Testis (tissue), 2 donors: ENCODE data around the gene GDNF.

Source experiments
- CTCF ChIP-seq, 3 experiments: fragments of 450-650 bp in 2 of 3; fragments of 200-600 bp in 1 of 3; sonication (generic) in 1 of 3; IDR thresholded peaks; one replicate each; pipeline ENCODE4 v1.5.1; 2016 to 2019; ENCODE audit warnings: antibody characterized with exemption in 3 of 3, mild to moderate bottlenecking in 2 of 3, moderate library complexity in 1 of 3
- POLR2A ChIP-seq: fragments of 450-650 bp; IDR thresholded peaks from one replicate; pipeline ENCODE4 v1.6.1; 2017; ENCODE audit warnings: antibody characterized with exemption, mild to moderate bottlenecking, moderate library complexity

DNA sequence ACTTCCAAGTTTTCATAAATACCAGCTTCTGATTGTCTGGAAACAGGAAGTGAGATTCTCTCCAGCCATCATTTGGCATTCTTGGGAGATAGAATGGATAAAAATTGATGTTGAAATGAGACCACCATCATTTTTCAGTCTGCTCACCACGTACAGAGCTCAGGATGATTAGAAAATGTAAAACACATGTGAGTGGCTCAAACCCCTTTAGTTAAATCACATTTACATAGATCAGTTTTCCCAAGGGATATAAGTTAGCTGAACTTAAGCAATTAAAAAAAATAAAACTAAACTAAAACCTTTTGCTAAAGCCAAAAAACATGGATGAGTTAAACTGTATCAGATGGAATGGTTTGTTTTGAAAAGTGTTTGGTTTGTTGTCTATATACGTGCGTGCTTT is 37.1 kb upstream of the GDNF start:
- TF ChIP-seq CTCF (IDR thresholded peaks at IDR 0.05) (no peak), POLR2A (no peak)
